Fibroblast of lung (primary cell): ENCODE results near the gene CCL2. TPM values are rescaled to one million over a fixed set of nuclear protein-coding genes. Genes with fewer than 3 reads are reported as not detected.
A peak's percentile ranks its signal among the peaks of the same experiment; 100 is the strongest.

Experiments
- DNase-seq, 2 donors: peaks; one replicate each; pipeline versions ENCODE4 v3.0.0 to v3.0.0-alpha.2; 2010; ENCODE audit warnings: low read depth in 2 of 2
- H2AFZ ChIP-seq: 2 replicates; pipeline ENCODE4 v1.5.1; 2012; ENCODE audit warnings: low read length, control low read depth, inconsistent platforms
- H3K27ac ChIP-seq: 2 replicates; pipeline ENCODE4 v1.5.1; 2011; ENCODE audit warnings: low read length, control low read depth; ENCODE audit not compliant: insufficient read depth
- H3K27me3 ChIP-seq: 2 replicates; pipeline ENCODE4 v1.5.1; 2011; ENCODE audit warnings: mild to moderate bottlenecking, low read length; ENCODE audit not compliant: control insufficient read depth, insufficient read depth
- H3K36me3 ChIP-seq: 2 replicates; pipeline ENCODE4 v1.5.1; 2011; ENCODE audit warnings: low read length; ENCODE audit not compliant: control insufficient read depth, insufficient read depth
- H3K4me1 ChIP-seq: 2 replicates; pipeline ENCODE4 v1.5.1; 2011; ENCODE audit warnings: low read length; ENCODE audit not compliant: control insufficient read depth, insufficient read depth; ENCODE audit errors: extremely low read depth
- H3K4me2 ChIP-seq: 2 replicates; pipeline ENCODE4 v1.5.1; 2011; ENCODE audit warnings: low read length, control low read depth; ENCODE audit not compliant: insufficient read depth; ENCODE audit errors: extremely low read depth
- H3K4me3 ChIP-seq, 4 experiments: fragments of 200-600 bp in 1 of 4; sonication (generic) in 1 of 4; replicated peaks in 1 of 4; 2 replicates each; pipeline ENCODE4 v1.5.1; 2011 to 2016; ENCODE audit warnings: low read length in 4 of 4, low read depth in 3 of 4, mild to moderate bottlenecking in 3 of 4, control low read depth in 2 of 4, inconsistent platforms in 1 of 4, mixed read lengths in 1 of 4; ENCODE audit not compliant: insufficient read depth in 1 of 4; ENCODE audit errors: control extremely low read depth in 1 of 4
- H3K79me2 ChIP-seq: 2 replicates; pipeline ENCODE4 v1.5.1; 2012; ENCODE audit warnings: mild to moderate bottlenecking, low read length, inconsistent platforms; ENCODE audit not compliant: control insufficient read depth, insufficient read depth
- H3K9ac ChIP-seq: 2 replicates; pipeline ENCODE4 v1.5.1; 2011; ENCODE audit warnings: mild to moderate bottlenecking, low read length, control low read depth; ENCODE audit not compliant: insufficient read depth
- H3K9me3 ChIP-seq: 2 replicates; pipeline ENCODE4 v1.5.1; 2012; ENCODE audit warnings: low read depth, low read length; ENCODE audit not compliant: control insufficient read depth, insufficient read depth
- H4K20me1 ChIP-seq: 2 replicates; pipeline ENCODE4 v1.5.1; 2011; ENCODE audit warnings: low read length; ENCODE audit not compliant: control insufficient read depth, insufficient read depth; ENCODE audit errors: extremely low read depth
- CTCF ChIP-seq, 2 donors: IDR thresholded peaks in 1 of 2; conservative IDR thresholded peaks in 1 of 2; 1 replicate in 1 of 2; 2 replicates in 1 of 2; pipeline ENCODE4 v1.5.1; 2011 to 2012; ENCODE audit warnings: low read length in 2 of 2, control low read depth in 1 of 2, inconsistent platforms in 1 of 2, low read depth in 1 of 2, mild to moderate bottlenecking in 1 of 2
- EZH2 ChIP-seq: IDR thresholded peaks from 2 replicates; pipeline ENCODE4 v1.5.1; 2012; ENCODE audit warnings: low read length, control low read depth, mild to moderate bottlenecking; ENCODE audit errors: missing control alignments
- polyA plus RNA-seq, 2 donors: library from polyadenylated mRNA; depleted of rRNA in 1 of 2; stranded (reverse) in 1 of 2; unstranded in 1 of 2; fragments of >200 nt; gene quantifications; 2 replicates each; pipeline ENCODE4 v1.2.1, GENCODE V29; 2011 to 2012; ENCODE audit warnings: missing spikeins in 1 of 2
- total RNA-seq: library from RNA; depleted of rRNA; stranded (reverse); fragments of >200 nt; gene quantifications from 2 replicates; pipeline ENCODE4 v1.2.1, GENCODE V29; 2014

CCL2 gene
- total and polyA plus RNA-seq, 2 donors (not counting 1 experiment from before 2014, with no cell fraction given), result 42.9 to 170 TPM

DNA sequence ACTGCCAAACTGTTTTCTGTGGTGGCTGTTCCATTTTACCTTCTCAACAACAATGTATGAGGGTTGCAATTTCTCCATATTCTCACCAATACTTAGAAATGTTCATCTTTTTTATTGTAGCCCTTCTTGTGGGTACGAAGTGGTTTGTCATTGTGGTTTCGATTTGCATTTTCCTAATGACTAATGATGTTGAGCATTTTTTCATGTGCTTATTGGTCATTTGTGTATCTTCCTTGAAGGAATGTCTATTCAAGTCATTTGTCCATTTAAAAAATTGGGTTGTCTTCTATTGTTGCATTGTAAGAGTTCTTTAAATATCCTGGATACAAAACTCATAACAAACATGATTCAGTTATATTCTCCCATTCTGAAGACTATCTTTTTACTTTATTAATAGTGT is 47.5 kb upstream of the CCL2 start:
- no peaks in the 10 kb centered on the region for H3K79me2 ChIP-seq
- H3K27ac ChIP-seq, result no peak overlapping the region
- H3K4me2 ChIP-seq, result no peak overlapping the region
- no peak overlapping the region for H2AFZ ChIP-seq
- TF ChIP-seq EZH2 (no peak), CTCF (conservative IDR thresholded peaks at IDR 0.05 in 1 of 2, IDR thresholded peaks at IDR 0.05 in 1 of 2; ENCODE audit: low read depth in 1 of 2, low read length in 2 of 2) (no peak)
- DNase-seq, result peak in 1 of 2 donors; percentile 72
- H3K9me3 ChIP-seq, result no peaks in the 10 kb centered on the region
- H3K9ac ChIP-seq, result no peak overlapping the region
- no peaks in the 10 kb centered on the region for H3K27me3 ChIP-seq
- no peaks in the 10 kb centered on the region for H3K4me1 ChIP-seq
- H3K36me3 ChIP-seq, result no peaks in the 10 kb centered on the region
- H3K4me3 ChIP-seq, result no peak overlapping the region
- no peaks in the 10 kb centered on the region for H4K20me1 ChIP-seq

DNA sequence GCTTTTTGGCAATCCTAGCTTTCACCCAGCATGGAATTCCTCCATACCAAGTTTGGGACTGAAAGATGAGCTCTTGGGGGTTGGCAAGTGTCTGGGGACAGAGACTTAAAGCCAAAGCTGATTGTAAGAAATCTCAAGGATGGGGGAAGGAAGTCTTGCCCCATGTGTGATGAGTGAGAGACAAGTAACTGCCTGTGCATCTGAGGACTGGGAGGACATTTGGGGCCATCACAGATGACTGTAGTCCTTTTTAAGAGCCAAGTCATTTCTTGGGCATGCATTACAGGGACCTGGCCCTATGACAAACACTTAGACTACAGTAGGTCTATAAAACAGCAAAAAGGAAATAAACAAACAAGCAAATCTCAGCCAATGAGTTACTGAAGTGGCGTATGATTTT is 36.3 kb upstream of the CCL2 start:
- H3K36me3 ChIP-seq, result no peaks in the 10 kb centered on the region
- no peaks in the 10 kb centered on the region for H4K20me1 ChIP-seq
- no peaks in the 10 kb centered on the region for H3K4me1 ChIP-seq
- no peak overlapping the region for H3K9ac ChIP-seq
- H3K4me2 ChIP-seq, result no peak overlapping the region
- no peak overlapping the region for H2AFZ ChIP-seq
- no peak overlapping the region for H3K4me3 ChIP-seq
- no peak overlapping the region for H3K27ac ChIP-seq
- no peak for DNase-seq
- H3K27me3 ChIP-seq, result peaks cover 2% of the 10 kb centered on the region
- H3K9me3 ChIP-seq, result no peaks in the 10 kb centered on the region
- TF ChIP-seq CTCF (conservative IDR thresholded peaks at IDR 0.05 in 1 of 2, IDR thresholded peaks at IDR 0.05 in 1 of 2; ENCODE audit: low read depth in 1 of 2, low read length in 2 of 2) (no peak), EZH2 (no peak)
- H3K79me2 ChIP-seq, result no peaks in the 10 kb centered on the region

GRCh38 chr17:34219405-34219804 is 35.7 kb upstream of the CCL2 start:
- Histone ChIP-seq H3K9me3 (no peaks in the 10 kb centered on the region), H3K27ac (no peak overlapping the region), H3K9ac (no peak overlapping the region), H3K36me3 (no peaks in the 10 kb centered on the region), H3K27me3 (peaks cover 2% of the 10 kb centered on the region), H3K4me3 (no peak overlapping the region), H3K4me2 (no peak overlapping the region), H2AFZ (no peak overlapping the region), H3K79me2 (no peaks in the 10 kb centered on the region), H4K20me1 (no peaks in the 10 kb centered on the region), H3K4me1 (no peaks in the 10 kb centered on the region)
- no peak for TF ChIP-seq EZH2
- TF ChIP-seq CTCF (conservative IDR thresholded peaks at IDR 0.05 in 1 of 2, IDR thresholded peaks at IDR 0.05 in 1 of 2; ENCODE audit: low read depth in 1 of 2, low read length in 2 of 2), result no peak
- DNase-seq, result no peak
